GM12878 (cell line): ENCODE results near the gene ARHGDIA.

Source experiments
- CHD2 ChIP-seq: IDR thresholded peaks from 2 replicates; pipeline ENCODE4 v1.6.1; 2011; ENCODE audit warnings: low read depth, low read length, improper control_type of control experiment, borderline replicate concordance
- MXI1 ChIP-seq: fragments of 150-350 bp; IDR thresholded peaks from 2 replicates; pipeline ENCODE4 v1.6.1; 2011; ENCODE audit warnings: low read depth, mild to moderate bottlenecking, inconsistent platforms, low read length, improper control_type of control experiment
- POLR2A ChIP-seq: IDR thresholded peaks from 2 replicates; pipeline ENCODE4 v1.6.1; 2011; ENCODE audit warnings: low read depth, mild to moderate bottlenecking, low read length
- RB1 ChIP-seq: fragments of 450-650 bp; formaldehyde crosslinking; IDR thresholded peaks from 2 replicates; pipeline ENCODE4 v1.6.1; 2017; ENCODE audit warnings: mild to moderate bottlenecking, borderline replicate concordance
- TAF1 ChIP-seq: IDR thresholded peaks from 2 replicates; pipeline ENCODE4 v1.6.1; 2011; ENCODE audit warnings: mild to moderate bottlenecking, low read depth, low read length, borderline replicate concordance
- TF ChIP-seq, protein P1 (sequence below), 3 experiments: IDR thresholded peaks in 2 of 3; conservative IDR thresholded peaks in 1 of 3; 2 replicates each; pipeline ENCODE4 v1.5.1; 2011; ENCODE audit warnings: low read depth in 3 of 3, low read length in 3 of 3, mild to moderate bottlenecking in 3 of 3, control low read depth in 2 of 3, moderate library complexity in 2 of 3, inconsistent platforms in 1 of 3, mixed read lengths in 1 of 3; ENCODE audit not compliant: control insufficient read depth in 2 of 3, insufficient read depth in 1 of 3; ENCODE audit errors: extremely low read depth in 1 of 3
- TF ChIP-seq, protein P2 (sequence below): fragments of 450-650 bp; IDR thresholded peaks from 2 replicates; pipeline ENCODE4 v1.6.1; 2016; ENCODE audit warnings: mild to moderate bottlenecking, moderate library complexity, borderline replicate concordance

GRCh38 chr17:81888988-81889595 is 18.0 kb upstream of the ARHGDIA start:
- TF ChIP-seq MXI1 (no peak), TAF1 (no peak), CHD2 (no peak), RB1 (no peak), POLR2A (0 out of 2 replicates have a peak, but pooled peaks have one; percentile 17)
- TF ChIP-seq, protein P1, sequence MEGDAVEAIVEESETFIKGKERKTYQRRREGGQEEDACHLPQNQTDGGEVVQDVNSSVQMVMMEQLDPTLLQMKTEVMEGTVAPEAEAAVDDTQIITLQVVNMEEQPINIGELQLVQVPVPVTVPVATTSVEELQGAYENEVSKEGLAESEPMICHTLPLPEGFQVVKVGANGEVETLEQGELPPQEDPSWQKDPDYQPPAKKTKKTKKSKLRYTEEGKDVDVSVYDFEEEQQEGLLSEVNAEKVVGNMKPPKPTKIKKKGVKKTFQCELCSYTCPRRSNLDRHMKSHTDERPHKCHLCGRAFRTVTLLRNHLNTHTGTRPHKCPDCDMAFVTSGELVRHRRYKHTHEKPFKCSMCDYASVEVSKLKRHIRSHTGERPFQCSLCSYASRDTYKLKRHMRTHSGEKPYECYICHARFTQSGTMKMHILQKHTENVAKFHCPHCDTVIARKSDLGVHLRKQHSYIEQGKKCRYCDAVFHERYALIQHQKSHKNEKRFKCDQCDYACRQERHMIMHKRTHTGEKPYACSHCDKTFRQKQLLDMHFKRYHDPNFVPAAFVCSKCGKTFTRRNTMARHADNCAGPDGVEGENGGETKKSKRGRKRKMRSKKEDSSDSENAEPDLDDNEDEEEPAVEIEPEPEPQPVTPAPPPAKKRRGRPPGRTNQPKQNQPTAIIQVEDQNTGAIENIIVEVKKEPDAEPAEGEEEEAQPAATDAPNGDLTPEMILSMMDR (IDR thresholded peaks at IDR 0.05 in 2 of 3, conservative IDR thresholded peaks at IDR 0.05 in 1 of 3; ENCODE audit: control insufficient read depth in 2 of 3, extremely low read depth in 1 of 3, insufficient read depth in 1 of 3, low read depth in 3 of 3, low read length in 3 of 3), result no peak
- TF ChIP-seq, protein P2, sequence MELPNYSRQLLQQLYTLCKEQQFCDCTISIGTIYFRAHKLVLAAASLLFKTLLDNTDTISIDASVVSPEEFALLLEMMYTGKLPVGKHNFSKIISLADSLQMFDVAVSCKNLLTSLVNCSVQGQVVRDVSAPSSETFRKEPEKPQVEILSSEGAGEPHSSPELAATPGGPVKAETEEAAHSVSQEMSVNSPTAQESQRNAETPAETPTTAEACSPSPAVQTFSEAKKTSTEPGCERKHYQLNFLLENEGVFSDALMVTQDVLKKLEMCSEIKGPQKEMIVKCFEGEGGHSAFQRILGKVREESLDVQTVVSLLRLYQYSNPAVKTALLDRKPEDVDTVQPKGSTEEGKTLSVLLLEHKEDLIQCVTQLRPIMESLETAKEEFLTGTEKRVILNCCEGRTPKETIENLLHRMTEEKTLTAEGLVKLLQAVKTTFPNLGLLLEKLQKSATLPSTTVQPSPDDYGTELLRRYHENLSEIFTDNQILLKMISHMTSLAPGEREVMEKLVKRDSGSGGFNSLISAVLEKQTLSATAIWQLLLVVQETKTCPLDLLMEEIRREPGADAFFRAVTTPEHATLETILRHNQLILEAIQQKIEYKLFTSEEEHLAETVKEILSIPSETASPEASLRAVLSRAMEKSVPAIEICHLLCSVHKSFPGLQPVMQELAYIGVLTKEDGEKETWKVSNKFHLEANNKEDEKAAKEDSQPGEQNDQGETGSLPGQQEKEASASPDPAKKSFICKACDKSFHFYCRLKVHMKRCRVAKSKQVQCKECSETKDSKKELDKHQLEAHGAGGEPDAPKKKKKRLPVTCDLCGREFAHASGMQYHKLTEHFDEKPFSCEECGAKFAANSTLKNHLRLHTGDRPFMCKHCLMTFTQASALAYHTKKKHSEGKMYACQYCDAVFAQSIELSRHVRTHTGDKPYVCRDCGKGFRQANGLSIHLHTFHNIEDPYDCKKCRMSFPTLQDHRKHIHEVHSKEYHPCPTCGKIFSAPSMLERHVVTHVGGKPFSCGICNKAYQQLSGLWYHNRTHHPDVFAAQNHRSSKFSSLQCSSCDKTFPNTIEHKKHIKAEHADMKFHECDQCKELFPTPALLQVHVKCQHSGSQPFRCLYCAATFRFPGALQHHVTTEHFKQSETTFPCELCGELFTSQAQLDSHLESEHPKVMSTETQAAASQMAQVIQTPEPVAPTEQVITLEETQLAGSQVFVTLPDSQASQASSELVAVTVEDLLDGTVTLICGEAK, result no peak
